Fibroblast of lung (primary cell): ENCODE data around the gene ZMYM5. TPM values are rescaled to one million over a fixed set of nuclear protein-coding genes. Genes with fewer than 3 reads are reported as not detected.
"Not testable (repeated sequence)": the region's sequence is repeated elsewhere in the genome, so short reads cannot be mapped to it uniquely, and the experiment has no call there.

Source experiments
- DNase-seq, 2 donors: peaks; one replicate each; pipeline versions ENCODE4 v3.0.0 to v3.0.0-alpha.2; 2010; ENCODE audit warnings: low read depth in 2 of 2
- H2AFZ ChIP-seq: 2 replicates; pipeline ENCODE4 v1.5.1; 2012; ENCODE audit warnings: low read length, control low read depth, inconsistent platforms
- H3K27ac ChIP-seq: 2 replicates; pipeline ENCODE4 v1.5.1; 2011; ENCODE audit warnings: low read length, control low read depth; ENCODE audit not compliant: insufficient read depth
- H3K27me3 ChIP-seq: 2 replicates; pipeline ENCODE4 v1.5.1; 2011; ENCODE audit warnings: mild to moderate bottlenecking, low read length; ENCODE audit not compliant: control insufficient read depth, insufficient read depth
- H3K36me3 ChIP-seq: 2 replicates; pipeline ENCODE4 v1.5.1; 2011; ENCODE audit warnings: low read length; ENCODE audit not compliant: control insufficient read depth, insufficient read depth
- H3K4me1 ChIP-seq: 2 replicates; pipeline ENCODE4 v1.5.1; 2011; ENCODE audit warnings: low read length; ENCODE audit not compliant: control insufficient read depth, insufficient read depth; ENCODE audit errors: extremely low read depth
- H3K4me2 ChIP-seq: 2 replicates; pipeline ENCODE4 v1.5.1; 2011; ENCODE audit warnings: low read length, control low read depth; ENCODE audit not compliant: insufficient read depth; ENCODE audit errors: extremely low read depth
- H3K4me3 ChIP-seq, 4 experiments: fragments of 200-600 bp in 1 of 4; sonication (generic) in 1 of 4; replicated peaks in 1 of 4; 2 replicates each; pipeline ENCODE4 v1.5.1; 2011 to 2016; ENCODE audit warnings: low read length in 4 of 4, low read depth in 3 of 4, mild to moderate bottlenecking in 3 of 4, control low read depth in 2 of 4, inconsistent platforms in 1 of 4, mixed read lengths in 1 of 4; ENCODE audit not compliant: insufficient read depth in 1 of 4; ENCODE audit errors: control extremely low read depth in 1 of 4
- H3K79me2 ChIP-seq: 2 replicates; pipeline ENCODE4 v1.5.1; 2012; ENCODE audit warnings: mild to moderate bottlenecking, low read length, inconsistent platforms; ENCODE audit not compliant: control insufficient read depth, insufficient read depth
- H3K9ac ChIP-seq: 2 replicates; pipeline ENCODE4 v1.5.1; 2011; ENCODE audit warnings: mild to moderate bottlenecking, low read length, control low read depth; ENCODE audit not compliant: insufficient read depth
- H3K9me3 ChIP-seq: 2 replicates; pipeline ENCODE4 v1.5.1; 2012; ENCODE audit warnings: low read depth, low read length; ENCODE audit not compliant: control insufficient read depth, insufficient read depth
- H4K20me1 ChIP-seq: 2 replicates; pipeline ENCODE4 v1.5.1; 2011; ENCODE audit warnings: low read length; ENCODE audit not compliant: control insufficient read depth, insufficient read depth; ENCODE audit errors: extremely low read depth
- CTCF ChIP-seq, 2 donors: IDR thresholded peaks in 1 of 2; conservative IDR thresholded peaks in 1 of 2; 1 replicate in 1 of 2; 2 replicates in 1 of 2; pipeline ENCODE4 v1.5.1; 2011 to 2012; ENCODE audit warnings: low read length in 2 of 2, control low read depth in 1 of 2, inconsistent platforms in 1 of 2, low read depth in 1 of 2, mild to moderate bottlenecking in 1 of 2
- EZH2 ChIP-seq: IDR thresholded peaks from 2 replicates; pipeline ENCODE4 v1.5.1; 2012; ENCODE audit warnings: low read length, control low read depth, mild to moderate bottlenecking; ENCODE audit errors: missing control alignments
- polyA plus RNA-seq, 2 donors: library from polyadenylated mRNA; depleted of rRNA in 1 of 2; stranded (reverse) in 1 of 2; unstranded in 1 of 2; fragments of >200 nt; gene quantifications; 2 replicates each; pipeline ENCODE4 v1.2.1, GENCODE V29; 2011 to 2012; ENCODE audit warnings: missing spikeins in 1 of 2
- total RNA-seq: library from RNA; depleted of rRNA; stranded (reverse); fragments of >200 nt; gene quantifications from 2 replicates; pipeline ENCODE4 v1.2.1, GENCODE V29; 2014

Gene ZMYM5
- total and polyA plus RNA-seq, 2 donors (not counting 1 experiment from before 2014, with no cell fraction given), result 11.3 to 32.4 TPM

- H2AFZ ChIP-seq, result no peak overlapping the region
- no peak overlapping the region for H3K27ac ChIP-seq
- H3K36me3 ChIP-seq, result no peaks in the 10 kb centered on the region
- no peak overlapping the region for H3K9ac ChIP-seq
- DNase-seq, result no peak
- H3K4me3 ChIP-seq, result no peak overlapping the region
- no peak for TF ChIP-seq CTCF (conservative IDR thresholded peaks at IDR 0.05 in 1 of 2, IDR thresholded peaks at IDR 0.05 in 1 of 2; ENCODE audit: low read depth in 1 of 2, low read length in 2 of 2)
- TF ChIP-seq EZH2, result no peak
- H3K4me1 ChIP-seq, result peaks cover 2% of the 10 kb centered on the region
- H3K9me3 ChIP-seq, result no peaks in the 10 kb centered on the region
- H4K20me1 ChIP-seq, result no peaks in the 10 kb centered on the region
- no peaks in the 10 kb centered on the region for H3K27me3 ChIP-seq
- no peaks in the 10 kb centered on the region for H3K79me2 ChIP-seq
- H3K4me2 ChIP-seq, result no peak overlapping the region
Observed at GRCh38 chr13:19795956-19796355, 67.5 kb downstream of the ZMYM5 start.

GRCh38 chr13:19794631-19795030 lies 68.8 kb downstream of the ZMYM5 start:
- H3K4me3 ChIP-seq, result no peak overlapping the region
- H3K4me1 ChIP-seq, result peaks cover 2% of the 10 kb centered on the region
- H3K4me2 ChIP-seq, result no peak overlapping the region
- no peaks in the 10 kb centered on the region for H4K20me1 ChIP-seq
- H3K27me3 ChIP-seq, result no peaks in the 10 kb centered on the region
- no peak overlapping the region for H2AFZ ChIP-seq
- H3K9me3 ChIP-seq, result no peaks in the 10 kb centered on the region
- no peaks in the 10 kb centered on the region for H3K79me2 ChIP-seq
- DNase-seq, result no peak
- no peaks in the 10 kb centered on the region for H3K36me3 ChIP-seq
- peak overlapping the region; percentile 23 for H3K27ac ChIP-seq
- H3K9ac ChIP-seq, result no peak overlapping the region
- TF ChIP-seq CTCF (conservative IDR thresholded peaks at IDR 0.05 in 1 of 2, IDR thresholded peaks at IDR 0.05 in 1 of 2; ENCODE audit: low read depth in 1 of 2, low read length in 2 of 2) (no peak), EZH2 (no peak)

- no peaks in the 10 kb centered on the region for H4K20me1 ChIP-seq
- DNase-seq, result no peak
- H3K27ac ChIP-seq, result no peak overlapping the region
- H3K4me2 ChIP-seq, result no peak overlapping the region
- H3K36me3 ChIP-seq, result no peaks in the 10 kb centered on the region
- TF ChIP-seq CTCF (conservative IDR thresholded peaks at IDR 0.05 in 1 of 2, IDR thresholded peaks at IDR 0.05 in 1 of 2; ENCODE audit: low read depth in 1 of 2, low read length in 2 of 2) (no peak), EZH2 (no peak)
- peaks cover 2% of the 10 kb centered on the region for H3K4me1 ChIP-seq
- no peaks in the 10 kb centered on the region for H3K27me3 ChIP-seq
- H2AFZ ChIP-seq, result no peak overlapping the region
- H3K4me3 ChIP-seq, result no peak overlapping the region
- H3K9ac ChIP-seq, result no peak overlapping the region
- no peaks in the 10 kb centered on the region for H3K79me2 ChIP-seq
- H3K9me3 ChIP-seq, result no peaks in the 10 kb centered on the region
Observed at GRCh38 chr13:19791953-19792537, 71.4 kb downstream of the ZMYM5 start.

GRCh38 chr13:19782727-19783682 lies 80.4 kb downstream of the ZMYM5 start, which contains the start of gene PSPC1:
Gene PSPC1 (minus strand): TSS chr13:19782945. CDS start chr13:19782757, 188 bp downstream.
- H3K36me3 ChIP-seq, H3K27me3 ChIP-seq, H3K9me3 ChIP-seq, H3K4me1 ChIP-seq, H4K20me1 ChIP-seq: not testable (repeated sequence)
- DNase-seq, result peak; percentile 89 to 94
- H3K9ac ChIP-seq, result peak within 1 kb of the TSS; percentile 96
- H3K4me2 ChIP-seq, result peak within 1 kb of the TSS; percentile 85
- peaks cover 21% of the 10 kb centered on the region for H3K79me2 ChIP-seq
- peak within 1 kb of the TSS; percentile 85 for H2AFZ ChIP-seq
- H3K27ac ChIP-seq, result peak within 1 kb of the TSS; percentile 96
- H3K4me3 ChIP-seq, result peak within 1 kb of the TSS; percentile 71 to 97 (median 88)
